ENCODE results near the gene PJA2.
"Not testable (repeated sequence)": the region's sequence is repeated elsewhere in the genome, so short reads cannot be mapped to it uniquely, and the experiment has no call there.

Gene PJA2

DNA sequence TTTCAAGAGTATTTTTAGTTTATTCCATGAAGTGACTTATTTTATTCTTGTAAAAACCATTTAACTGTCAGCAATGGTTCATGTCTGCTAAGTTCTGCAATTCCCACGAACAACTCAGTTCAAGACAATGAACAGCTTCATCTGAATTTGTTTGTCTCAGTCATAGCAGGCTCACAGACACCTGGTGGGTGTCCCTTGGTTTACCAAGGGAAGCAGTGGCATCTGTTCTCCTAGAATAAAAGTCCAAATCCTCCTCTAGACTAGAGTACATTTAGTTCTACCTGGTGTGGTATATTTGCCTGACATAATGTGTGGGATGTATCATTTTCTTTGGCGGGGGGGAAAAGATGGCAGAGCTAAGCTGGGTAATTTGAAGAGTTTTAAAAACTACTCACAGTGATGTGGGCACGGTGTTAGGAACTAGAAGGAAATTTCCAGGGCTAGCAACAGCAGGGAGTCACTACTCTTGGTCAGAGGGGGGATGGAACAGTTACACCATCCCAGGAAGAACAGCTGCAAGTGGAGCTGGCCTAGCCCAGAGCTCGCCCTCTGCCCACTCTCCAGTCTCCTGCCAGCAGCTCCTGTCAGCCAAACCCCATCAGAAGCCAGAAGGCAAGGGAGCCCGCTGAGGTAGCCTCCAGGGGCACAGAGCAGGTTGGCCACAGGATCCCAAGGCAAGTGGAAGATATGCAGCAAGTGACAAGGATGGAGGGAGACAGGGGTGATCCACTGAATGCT, 100.3 kb downstream of the PJA2 start:
- no peak for DNase-seq (ENCODE audit: low spot score)

DNA sequence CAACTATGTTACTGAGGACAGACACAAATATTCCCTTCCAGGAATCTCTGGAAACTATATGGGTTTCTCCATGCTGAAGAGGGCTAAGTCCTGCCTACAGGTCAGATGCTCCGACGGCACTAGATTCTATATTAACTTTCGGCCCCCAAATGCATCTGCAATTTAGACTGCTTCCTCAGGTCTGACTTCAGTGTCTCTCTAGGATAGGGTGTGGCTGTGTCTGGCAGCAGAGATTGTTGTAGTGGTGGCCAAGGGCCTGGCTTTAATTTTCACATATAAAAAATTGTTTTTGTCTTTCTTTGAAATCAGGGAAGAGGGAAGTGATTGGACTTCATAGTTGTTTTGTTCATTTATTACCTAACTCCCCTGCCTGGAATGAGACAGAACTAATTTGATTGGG, 101.8 kb downstream of the PJA2 start:
- no peak for DNase-seq (ENCODE audit: low spot score)

DNA sequence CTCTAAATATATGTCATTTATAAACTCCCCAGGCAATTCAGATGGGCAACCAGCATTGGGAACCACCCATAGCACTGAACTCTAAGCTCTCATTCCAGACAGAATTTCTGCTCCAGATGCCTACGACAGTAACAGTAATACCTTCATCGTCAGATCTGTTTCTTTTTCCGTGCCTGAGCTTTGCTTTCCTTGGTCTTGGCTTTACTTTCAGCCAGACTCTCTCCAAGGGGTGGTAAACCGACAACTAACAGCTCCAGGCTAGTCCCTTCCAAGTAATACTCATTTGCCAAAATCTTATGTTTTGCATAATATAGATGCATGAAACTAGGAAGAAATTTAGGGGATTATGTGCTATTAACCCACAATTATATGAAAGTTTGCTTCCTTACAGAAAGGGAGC, 102.3 kb downstream of the PJA2 start:
- DNase-seq (ENCODE audit: low spot score): no peak

DNA sequence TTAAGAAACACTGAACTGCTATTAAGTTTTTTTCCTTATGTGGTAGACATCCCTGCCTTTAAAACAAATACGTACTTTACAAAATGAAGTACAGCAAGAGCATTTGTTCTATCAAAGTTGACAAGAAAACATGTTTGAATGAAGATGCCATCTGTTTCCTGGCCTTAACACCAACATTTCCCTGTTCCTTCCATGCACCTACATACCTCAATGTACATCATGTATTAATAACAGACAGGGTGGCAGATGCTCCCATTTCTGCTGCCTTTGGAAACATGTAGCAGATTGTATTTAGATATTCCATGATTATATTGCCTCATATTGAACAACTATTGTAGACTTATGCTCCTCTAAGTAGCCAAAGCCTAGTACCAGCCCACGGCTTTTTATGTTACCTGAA, 104.4 kb downstream of the PJA2 start:
- no peak for DNase-seq (ENCODE audit: low spot score)

DNA sequence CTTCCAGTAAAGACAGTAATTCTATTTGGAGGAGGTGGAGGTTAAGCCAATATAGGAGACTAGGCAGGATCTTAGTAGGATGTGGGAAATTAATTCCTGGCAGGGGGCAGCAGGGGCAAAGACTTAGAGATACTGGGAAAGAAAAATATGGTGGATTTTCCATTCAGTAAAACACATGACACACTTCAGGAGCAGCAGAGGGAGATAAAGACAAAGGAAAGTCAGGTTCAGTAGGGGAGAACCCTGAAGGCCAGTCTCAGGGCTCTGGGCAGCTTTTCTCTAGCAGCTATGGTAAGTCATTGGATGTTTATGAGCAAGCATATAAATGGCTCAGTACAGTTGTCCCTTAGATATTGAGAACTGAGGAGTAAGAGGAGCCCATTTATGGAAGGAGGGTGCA, 105.5 kb downstream of the PJA2 start:
- DNase-seq (ENCODE audit: low spot score): no peak

DNA sequence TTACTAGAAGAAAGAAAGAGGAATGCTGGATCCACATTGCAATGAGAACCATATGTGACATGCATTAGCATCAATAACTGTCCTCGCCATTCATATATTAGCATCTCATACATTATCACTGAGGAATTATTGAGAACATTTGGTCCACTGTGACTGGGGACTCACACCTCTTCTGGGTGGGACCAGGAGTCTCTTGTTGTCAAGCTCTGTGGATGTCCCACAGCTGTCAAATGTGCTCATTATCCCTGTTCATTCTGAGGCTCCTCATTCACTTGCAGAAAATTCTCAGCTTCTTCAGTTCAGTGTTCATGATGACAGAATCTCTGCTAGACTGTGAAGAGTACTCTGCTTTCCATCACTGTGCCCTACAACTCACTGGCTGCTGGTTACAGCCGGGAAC, 109.4 kb downstream of the PJA2 start:
- no peak for DNase-seq (ENCODE audit: low spot score)

DNA sequence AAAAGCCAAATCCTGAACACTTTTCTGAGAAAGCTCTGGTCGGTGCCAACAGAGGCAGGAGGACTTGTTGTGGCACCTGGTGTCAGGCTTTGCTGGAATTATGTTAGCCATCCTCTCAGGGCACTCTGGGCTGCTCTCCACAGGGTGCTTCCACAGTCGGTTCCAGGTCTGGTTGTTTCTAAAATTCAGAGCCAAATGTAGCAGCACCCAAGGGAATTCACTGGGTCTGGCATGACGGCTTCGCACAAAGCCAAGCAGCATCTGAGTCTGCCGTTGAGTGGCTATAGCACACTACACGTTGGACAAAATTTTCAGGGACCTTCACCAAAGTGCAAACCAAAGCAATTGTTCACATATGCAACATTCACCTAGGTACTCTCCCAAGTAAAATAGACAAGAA, 110.2 kb downstream of the PJA2 start:
- no peak for DNase-seq (ENCODE audit: low spot score)

DNA sequence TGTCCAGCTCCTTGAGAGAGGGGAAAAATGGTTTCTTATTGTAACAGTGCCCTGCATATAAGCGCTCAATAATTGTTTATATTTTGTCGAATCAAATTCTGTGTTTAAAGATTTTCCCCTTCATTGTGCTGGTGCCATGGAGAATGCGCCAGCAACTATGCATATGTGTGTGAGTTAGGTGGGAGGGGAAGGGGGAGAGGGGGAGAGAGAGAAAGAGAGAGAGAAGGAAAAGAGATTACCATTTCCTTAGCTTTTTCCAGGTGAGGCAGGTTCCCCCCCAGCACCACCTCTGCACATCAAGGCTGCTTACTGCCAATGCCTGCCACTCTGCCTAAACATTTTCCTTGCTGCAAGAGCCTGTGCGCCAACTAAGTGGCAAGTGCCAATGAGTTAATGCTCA, 111.0 kb downstream of the PJA2 start:
- DNase-seq (ENCODE audit: low spot score): no peak

DNA sequence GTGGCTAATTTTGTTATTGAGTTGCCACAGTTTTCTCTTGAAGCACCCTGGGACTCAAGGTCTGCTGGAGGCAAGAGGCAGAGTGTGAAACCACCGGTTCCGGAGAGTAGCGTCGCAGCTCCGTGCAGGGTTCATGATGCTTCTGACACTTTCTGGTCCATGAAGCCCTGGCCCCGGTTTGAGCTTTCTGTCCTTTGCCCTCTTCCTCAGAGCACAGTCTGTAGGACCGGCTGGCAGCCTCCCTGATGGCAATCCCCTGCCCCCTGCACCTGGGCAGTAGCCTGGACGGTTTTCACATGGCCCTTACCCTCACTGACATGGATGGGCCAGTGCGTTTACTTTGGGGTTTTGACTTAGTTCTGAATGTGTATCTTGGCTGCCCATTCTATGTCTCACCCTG, 111.9 kb downstream of the PJA2 start:
- DNase-seq (ENCODE audit: low spot score): no peak

DNA sequence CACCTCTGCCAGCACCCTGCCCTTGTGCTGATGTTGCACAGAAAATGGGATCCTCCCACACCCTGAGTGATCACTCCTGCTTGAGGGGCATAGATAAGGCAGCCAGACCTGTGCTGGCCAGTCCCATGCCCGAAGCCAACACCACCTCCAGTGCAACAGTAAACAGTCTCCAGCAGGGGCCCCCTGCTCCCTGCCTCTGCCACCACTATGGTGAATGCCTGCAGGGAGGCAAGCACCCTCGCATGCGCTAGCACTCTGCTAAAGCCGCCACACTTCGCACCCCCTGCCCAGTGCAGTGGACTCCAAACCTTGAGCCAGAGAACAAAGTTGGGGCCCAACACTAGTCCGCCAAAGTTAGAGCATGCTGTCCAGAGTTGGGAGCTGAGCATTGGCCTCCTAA, 118.7 kb downstream of the PJA2 start:
- DNase-seq (ENCODE audit: low spot score): no peak

DNA sequence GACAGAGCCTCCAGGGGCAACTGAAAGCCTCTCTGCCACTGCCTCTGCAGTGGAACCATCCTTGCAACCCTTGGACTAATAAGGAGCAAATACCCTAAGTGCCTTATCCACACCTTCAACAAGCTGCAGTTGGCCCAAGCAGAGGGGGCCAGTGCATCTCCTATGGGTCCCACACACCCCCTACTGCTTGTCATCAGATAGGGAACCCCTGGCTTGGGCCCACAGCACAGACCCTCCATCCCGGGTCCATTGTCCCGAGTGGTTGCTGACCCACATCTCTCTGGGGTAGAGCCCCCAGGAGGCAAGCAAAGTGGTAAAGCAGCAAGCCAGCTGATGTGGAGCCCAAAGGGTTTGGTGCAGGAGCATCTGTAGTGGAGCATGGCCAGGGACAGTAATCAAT, 119.5 kb downstream of the PJA2 start:
- no peak for DNase-seq (ENCODE audit: low spot score)

DNA sequence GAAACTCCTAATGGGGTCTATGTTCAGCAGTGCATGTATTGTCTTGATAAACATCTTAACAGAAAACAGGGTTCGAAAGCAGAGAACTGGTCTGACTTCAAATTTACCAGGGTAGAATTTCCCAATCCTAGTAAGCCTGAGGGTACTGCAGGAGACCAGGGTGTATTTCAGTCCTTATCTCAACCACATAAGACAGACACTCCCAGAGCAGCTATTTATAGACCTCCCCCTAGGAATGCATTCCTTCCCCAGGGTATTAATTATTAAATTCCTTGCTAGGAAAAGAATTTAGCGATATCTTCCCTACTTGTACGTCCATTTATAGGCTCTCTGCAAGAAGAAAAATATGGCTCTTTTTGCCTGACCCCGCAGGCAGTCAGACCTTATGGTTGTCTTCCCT, 123.1 kb downstream of the PJA2 start:
- DNase-seq (ENCODE audit: low spot score): not testable (repeated sequence)
